HEK293 (cell line): ENCODE data around the gene SERP1.

Experiments
- CTCF ChIP-seq: fragments of 450-650 bp; formaldehyde crosslinking; IDR thresholded peaks from 2 replicates; pipeline ENCODE4 v1.5.1; 2016; ENCODE audit warnings: missing biosample characterization, missing genetic modification characterization
- KLF17 ChIP-seq: fragments of 450-650 bp; formaldehyde crosslinking; IDR thresholded peaks from 2 replicates; pipeline ENCODE4 v1.5.1; 2016; ENCODE audit warnings: missing biosample characterization, missing genetic modification characterization
- MYNN ChIP-seq: fragments of 450-650 bp; formaldehyde crosslinking; IDR thresholded peaks from 2 replicates; pipeline ENCODE4 v1.5.1; 2016; ENCODE audit warnings: missing biosample characterization, missing genetic modification characterization, borderline replicate concordance
- REST ChIP-seq: fragments of 450-650 bp; formaldehyde crosslinking; IDR thresholded peaks from 2 replicates; pipeline ENCODE4 v1.5.1; 2016; ENCODE audit warnings: missing biosample characterization, missing genetic modification characterization
- ZNF138 ChIP-seq: fragments of 450-650 bp; formaldehyde crosslinking; IDR thresholded peaks from 2 replicates; pipeline ENCODE4 v1.5.1; 2016; ENCODE audit warnings: missing biosample characterization, missing genetic modification characterization, borderline replicate concordance
- ZNF2 ChIP-seq: fragments of 450-650 bp; formaldehyde crosslinking; IDR thresholded peaks from 2 replicates; pipeline ENCODE4 v1.5.1; 2016; ENCODE audit warnings: missing biosample characterization, missing genetic modification characterization
- ZNF266 ChIP-seq: fragments of 450-650 bp; formaldehyde crosslinking; IDR thresholded peaks from 2 replicates; pipeline ENCODE4 v1.5.1; 2016; ENCODE audit warnings: missing biosample characterization, missing genetic modification characterization, low read depth
- ZNF274 ChIP-seq, 2 experiments: fragments of 200-500 bp in 1 of 2; fragments of 450-650 bp in 1 of 2; sonication (Bioruptor generic) in 1 of 2; formaldehyde crosslinking in 1 of 2; IDR thresholded peaks; 2 replicates each; pipeline versions ENCODE4 v1.5.1 to v1.6.1; 2014 to 2016; ENCODE audit warnings: borderline replicate concordance in 1 of 2, inconsistent platforms in 1 of 2, low read length in 1 of 2, missing biosample characterization in 1 of 2, missing genetic modification characterization in 1 of 2
- ZNF280D ChIP-seq: fragments of 450-650 bp; formaldehyde crosslinking; IDR thresholded peaks from 2 replicates; pipeline ENCODE4 v1.5.1; 2016; ENCODE audit warnings: missing biosample characterization, missing genetic modification characterization
- ZNF366 ChIP-seq: fragments of 450-650 bp; formaldehyde crosslinking; conservative IDR thresholded peaks from 2 replicates; pipeline ENCODE4 v1.5.1; 2016; ENCODE audit warnings: missing biosample characterization, missing genetic modification characterization
- ZNF416 ChIP-seq: fragments of 450-650 bp; formaldehyde crosslinking; IDR thresholded peaks from 2 replicates; pipeline ENCODE4 v1.5.1; 2016; ENCODE audit warnings: missing biosample characterization, missing genetic modification characterization

GRCh38 chr3:150567328-150567727 lies 21.0 kb upstream of the SERP1 start:
- TF ChIP-seq ZNF280D (tag by site-specific recombination) (no peak), ZNF2 (tag by site-specific recombination) (no peak), ZNF138 (no peak), MYNN (tag by site-specific recombination) (no peak), ZNF274 (IDR thresholded peaks at IDR 0.05; ENCODE audit: low read length) (no peak), ZNF274 (tag by site-specific recombination; IDR thresholded peaks at IDR 0.05; ENCODE audit: borderline replicate concordance) (no peak), KLF17 (no peak), ZNF366 (no peak), REST (tag by site-specific recombination) (no peak), ZNF266 (tag by site-specific recombination) (no peak), ZNF416 (tag by site-specific recombination) (no peak), CTCF (tag by site-specific recombination) (no peak)
